PC-9 (cell line): ENCODE data around the gene SCRN1.

Experiments
- CTCF ChIP-seq: fragments of 200-600 bp; sonication (generic); conservative IDR thresholded peaks from 2 replicates; pipeline ENCODE4 v1.6.1; 2017; ENCODE audit warnings: mixed run types, antibody characterized with exemption, mild to moderate bottlenecking, moderate library complexity
- EZH2 ChIP-seq: fragments of 200-600 bp; sonication (generic); IDR thresholded peaks from 2 replicates; pipeline ENCODE4 v1.8.0; 2017; ENCODE audit warnings: antibody characterized with exemption, low read depth

- no peak for TF ChIP-seq CTCF
- no peak for TF ChIP-seq EZH2
Observed at GRCh38 chr7:29975561-29975960, 14.0 kb downstream of the SCRN1 start.
